Measurements from ENCODE around the gene CDK5. TPM values are rescaled to one million over a fixed set of nuclear protein-coding genes. Genes with fewer than 3 reads are reported as not detected.

CDK5 gene
- 10 to 100 TPM; 12.5 to 16.7 TPM for total RNA-seq

DNA sequence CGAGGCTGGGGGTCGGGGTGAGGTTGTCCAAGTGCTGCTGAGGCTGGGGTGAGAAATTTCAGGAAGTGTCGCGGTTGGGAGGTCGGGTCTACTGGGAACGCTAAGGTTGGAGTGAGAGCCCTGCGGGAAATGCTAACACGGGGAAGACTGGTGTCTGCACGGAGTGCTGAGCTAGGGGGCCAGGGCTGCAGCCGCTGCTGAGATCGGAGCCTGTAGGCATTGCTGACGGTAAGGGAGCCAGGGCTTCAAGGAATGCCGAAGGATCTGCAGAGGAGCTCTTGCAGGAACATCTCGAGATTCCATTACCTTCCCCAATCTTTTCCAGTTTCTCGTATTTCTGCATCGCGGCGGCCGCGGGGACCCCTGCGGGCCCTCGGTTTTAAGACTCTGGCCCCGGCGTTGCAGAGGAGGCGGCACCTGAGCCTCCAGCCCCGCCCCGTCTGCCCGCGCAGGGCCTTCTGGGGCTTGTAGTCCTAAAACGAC, at the start of gene CDK5:
TSS of gene CDK5 (minus strand) at position 392 of the 483 bp plus-strand sequence. CDS start at position 343, 49 bp downstream.
- peaks cover under 1% of the 10 kb centered on the region for H3K36me3 Mint-ChIP-seq (ENCODE audit: low read depth)
- no peak for DNase-seq

DNA sequence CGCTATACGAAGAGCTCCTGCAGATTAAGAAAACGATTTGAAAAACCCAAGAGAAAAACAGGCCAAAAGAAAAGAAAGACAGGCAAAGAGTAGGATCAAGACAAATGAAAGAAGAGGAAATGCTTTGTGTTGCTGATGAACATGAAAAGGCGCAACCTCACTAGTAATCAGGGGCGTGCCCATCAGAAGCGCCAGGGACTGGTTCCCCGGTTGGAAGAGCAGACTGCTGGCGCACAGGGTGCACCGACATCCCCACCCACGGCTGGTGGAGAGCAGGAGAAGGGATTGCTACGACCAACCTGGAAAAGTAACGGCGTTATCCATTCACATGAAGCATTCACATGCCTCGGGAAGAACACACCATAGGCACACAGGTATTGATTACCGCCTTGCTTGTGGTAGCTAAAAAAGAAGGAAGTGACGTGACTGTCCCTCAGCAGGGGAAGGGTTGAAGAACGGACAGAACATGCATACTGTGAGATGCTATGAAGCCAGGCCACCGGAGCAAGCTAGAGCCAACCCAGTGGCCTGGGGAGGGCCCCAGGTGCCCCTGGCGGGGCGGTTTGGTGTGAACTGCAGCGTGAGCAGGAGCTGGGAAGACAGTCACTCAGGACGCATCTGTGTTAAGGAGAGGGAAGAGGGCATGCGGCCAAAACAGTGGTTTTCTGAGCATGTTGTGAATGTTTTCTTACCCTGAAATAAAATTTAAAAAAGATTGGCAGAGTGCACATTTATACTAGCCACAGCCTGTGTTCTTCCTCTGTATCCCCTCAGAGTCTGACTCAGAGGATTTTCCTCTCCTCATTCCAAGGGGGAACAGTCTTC, 46.9 kb upstream of the CDK5 start:
- CTCF ChIA-PET = interaction anchor here (0.7 to 1.2 kb wide), 2 partner anchors 12 to 247 kb away, joined by 3 read pairs; no protein-coding TSS in a partner anchor
- no peaks in the 10 kb centered on the region for H3K4me1 Mint-ChIP-seq
- H3K27ac Mint-ChIP-seq = no peak overlapping the region
- POLR2A ChIA-PET = interaction anchor here (0.6 kb wide), 1 partner anchor 775 kb away, joined by 4 read pairs; no protein-coding TSS in a partner anchor
- intact Hi-C loops (cut with DNase I, micrococcal nuclease) = no loop called here
- DNase-seq = no peak
- H3K36me3 Mint-ChIP-seq (ENCODE audit: low read depth) = peaks cover 2% of the 10 kb centered on the region
- no peak overlapping the region for H3K4me3 Mint-ChIP-seq
- ATAC-seq = no peak
- H3K9me3 Mint-ChIP-seq (ENCODE audit: low read depth) = no peaks in the 10 kb centered on the region
- H3K27me3 Mint-ChIP-seq = no peaks in the 10 kb centered on the region

More for the DNA sequence above, at the start of gene CDK5:
- Mint-ChIP-seq H3K4me1 (peaks cover 31% of the 10 kb centered on the region), H3K27me3 (no peaks in the 10 kb centered on the region), H3K27ac (peak within 1 kb of the TSS; percentile 94), H3K9me3 (ENCODE audit: low read depth) (no peaks in the 10 kb centered on the region), H3K4me3 (peak within 1 kb of the TSS; percentile 81)
- CTCF ChIA-PET = no interaction called here
- POLR2A ChIA-PET = no interaction called here
- peak; percentile 3 for ATAC-seq
- intact Hi-C loops (cut with DNase I, micrococcal nuclease) = loop anchor here (5.0 kb wide), 3 partner anchors 45 to 1930 kb away; partner anchors contain the start of genes ZNF425 (in 1 of the 2) and ZNF775 (in 1 of the 2)

DNA sequence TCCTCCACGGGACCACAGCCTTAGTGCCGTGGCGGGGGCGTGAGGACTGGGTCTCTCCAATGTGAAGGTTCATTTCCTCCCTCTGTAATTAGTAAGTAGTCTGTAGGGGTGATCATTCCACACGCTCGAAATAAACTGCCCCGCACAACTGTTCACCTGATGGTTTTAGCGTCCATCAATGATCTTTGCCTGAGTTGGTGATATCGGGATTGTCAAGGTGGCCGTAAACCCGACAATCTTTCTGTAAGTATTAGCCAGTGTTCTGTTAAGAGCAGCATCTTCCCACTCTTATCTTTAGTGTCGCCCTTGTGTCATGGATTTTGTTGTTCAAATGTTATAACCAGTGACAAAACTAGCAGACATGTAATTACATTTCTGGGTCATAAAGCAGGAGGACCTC, 46.3 kb upstream of the CDK5 start:
- ATAC-seq = no peak
- DNase-seq = no peak
- Mint-ChIP-seq H3K4me3 (no peak overlapping the region), H3K4me1 (no peaks in the 10 kb centered on the region), H3K27ac (no peak overlapping the region), H3K36me3 (ENCODE audit: low read depth) (peaks cover 2% of the 10 kb centered on the region), H3K27me3 (no peaks in the 10 kb centered on the region), H3K9me3 (ENCODE audit: low read depth) (no peaks in the 10 kb centered on the region)
- ChIA-PET POLR2A (interaction anchor here (0.5 kb wide), 1 partner anchor 8 kb away, joined by 3 read pairs; no protein-coding TSS in a partner anchor), CTCF (interaction anchor here (0.7 kb wide), 1 partner anchor 139 kb away, joined by 5 read pairs; no protein-coding TSS in a partner anchor)
- intact Hi-C loops (cut with DNase I, micrococcal nuclease) = no loop called here

DNA sequence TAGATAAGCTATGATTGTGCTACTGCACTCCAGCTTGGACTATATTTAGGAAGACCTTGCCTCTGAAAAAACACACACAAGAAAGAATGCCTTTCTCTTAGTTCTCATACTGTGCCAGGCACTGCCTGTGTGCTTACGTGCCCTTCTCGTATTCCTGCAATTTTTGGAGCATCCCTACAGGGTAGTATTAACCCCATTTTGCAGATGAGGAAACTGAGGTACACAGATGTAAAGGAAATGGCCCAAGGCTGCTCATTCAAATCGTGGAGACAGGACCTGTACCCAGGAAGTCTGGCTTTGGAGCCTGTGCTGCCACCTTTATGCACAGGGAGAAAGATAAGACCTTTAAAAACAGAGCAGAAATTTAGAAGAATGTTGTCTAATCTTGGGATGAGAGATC, 45.3 kb upstream of the CDK5 start:
- ChIA-PET POLR2A (no interaction called here), CTCF (interaction anchor here (0.6 to 1.9 kb wide), 4 partner anchors 9 to 139 kb away, joined by 3 to 9 read pairs (median 4); partner anchors contain the start of gene FASTK)
- H3K27ac Mint-ChIP-seq = no peak overlapping the region
- intact Hi-C loops (cut with DNase I, micrococcal nuclease) = no loop called here
- DNase-seq = no peak
- H3K27me3 Mint-ChIP-seq = no peaks in the 10 kb centered on the region
- H3K9me3 Mint-ChIP-seq (ENCODE audit: low read depth) = no peaks in the 10 kb centered on the region
- H3K4me1 Mint-ChIP-seq = no peaks in the 10 kb centered on the region
- H3K4me3 Mint-ChIP-seq = no peak overlapping the region
- ATAC-seq = no peak
- H3K36me3 Mint-ChIP-seq (ENCODE audit: low read depth) = peaks cover 2% of the 10 kb centered on the region

DNA sequence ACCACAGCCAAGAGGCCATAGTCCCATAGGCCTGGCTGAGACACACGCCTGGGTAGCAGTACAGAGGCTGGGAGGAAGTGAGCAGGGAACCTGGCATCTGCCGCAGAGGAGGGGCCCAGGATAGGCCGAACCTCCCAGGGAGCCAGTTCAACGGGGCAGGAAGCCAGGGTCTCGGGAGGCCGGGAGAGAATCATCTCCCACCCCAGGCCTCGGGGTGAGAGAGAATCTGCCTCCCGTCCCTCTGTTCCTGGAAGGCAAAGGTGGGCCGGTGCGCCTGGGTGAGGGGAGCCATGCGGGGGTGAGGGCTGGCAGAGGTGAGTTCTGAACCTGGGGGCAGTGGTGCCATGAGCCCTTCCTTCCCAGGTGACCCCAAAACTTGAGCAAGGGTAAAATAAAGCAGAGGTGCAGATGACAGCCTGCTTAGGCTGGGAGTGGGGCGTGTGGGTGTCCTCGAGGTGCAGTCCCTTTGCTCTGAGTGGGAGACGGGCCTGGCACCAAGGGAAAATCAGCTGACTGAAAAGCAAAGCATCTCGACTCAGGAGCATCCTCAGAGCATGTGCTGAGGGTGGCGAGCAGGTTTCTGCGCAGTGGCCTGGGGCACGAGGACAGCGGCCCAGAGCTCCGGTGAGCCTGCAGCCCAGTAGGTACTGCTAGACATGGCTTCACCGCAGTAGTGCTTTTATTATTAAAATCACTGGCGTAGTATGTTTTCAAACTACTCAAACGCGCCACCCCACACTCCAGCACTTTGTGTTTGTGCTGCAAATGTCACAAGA, 44.1 kb upstream of the CDK5 start:
- Mint-ChIP-seq H3K9me3 (ENCODE audit: low read depth) (no peaks in the 10 kb centered on the region), H3K4me1 (no peaks in the 10 kb centered on the region), H3K36me3 (ENCODE audit: low read depth) (peaks cover 2% of the 10 kb centered on the region), H3K27ac (no peak overlapping the region), H3K4me3 (no peak overlapping the region), H3K27me3 (no peaks in the 10 kb centered on the region)
- ChIA-PET CTCF (interaction anchor here (0.9 to 1.9 kb wide), 3 partner anchors 10 to 43 kb away, joined by 3 to 9 read pairs (median 4); no protein-coding TSS in a partner anchor), POLR2A (interaction anchor here (0.6 kb wide), 1 partner anchor 9 kb away, joined by 3 read pairs; no protein-coding TSS in a partner anchor)
- no peak for DNase-seq
- intact Hi-C loops (cut with DNase I, micrococcal nuclease) = no loop called here
- ATAC-seq = no peak

DNA sequence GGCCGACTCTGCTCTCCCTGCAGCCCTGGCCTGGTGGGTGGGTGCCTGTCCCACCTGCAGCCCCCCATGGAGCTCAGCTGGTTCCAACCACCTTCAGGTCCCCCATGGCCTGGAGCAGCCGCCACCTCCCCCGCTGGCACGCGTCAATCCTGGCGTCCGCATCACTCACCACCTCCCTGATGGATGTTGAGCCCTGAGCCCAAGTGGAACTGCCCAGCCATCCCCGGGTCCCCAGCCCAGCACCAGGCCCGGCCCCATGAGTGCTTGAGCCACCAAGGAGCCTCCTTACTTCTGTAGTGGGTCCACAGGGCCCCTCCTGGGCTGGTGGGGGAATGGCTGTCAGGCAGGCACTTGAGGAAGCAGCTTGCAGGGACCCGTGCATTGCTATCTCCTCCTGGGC, 43.2 kb upstream of the CDK5 start:
- ATAC-seq = no peak
- ChIA-PET CTCF (interaction anchor here (0.9 to 1.8 kb wide), 3 partner anchors 16 to 44 kb away, joined by 3 to 6 read pairs (median 4); no protein-coding TSS in a partner anchor), POLR2A (interaction anchor here (0.6 kb wide), 1 partner anchor 10 kb away, joined by 3 read pairs; no protein-coding TSS in a partner anchor)
- no peak overlapping the region for H3K4me3 Mint-ChIP-seq
- intact Hi-C loops (cut with DNase I, micrococcal nuclease) = no loop called here
- H3K36me3 Mint-ChIP-seq (ENCODE audit: low read depth) = peaks cover 2% of the 10 kb centered on the region
- no peak for DNase-seq
- H3K27me3 Mint-ChIP-seq = no peaks in the 10 kb centered on the region
- no peak overlapping the region for H3K27ac Mint-ChIP-seq
- H3K9me3 Mint-ChIP-seq (ENCODE audit: low read depth) = no peaks in the 10 kb centered on the region
- H3K4me1 Mint-ChIP-seq = peaks cover 3% of the 10 kb centered on the region

DNA sequence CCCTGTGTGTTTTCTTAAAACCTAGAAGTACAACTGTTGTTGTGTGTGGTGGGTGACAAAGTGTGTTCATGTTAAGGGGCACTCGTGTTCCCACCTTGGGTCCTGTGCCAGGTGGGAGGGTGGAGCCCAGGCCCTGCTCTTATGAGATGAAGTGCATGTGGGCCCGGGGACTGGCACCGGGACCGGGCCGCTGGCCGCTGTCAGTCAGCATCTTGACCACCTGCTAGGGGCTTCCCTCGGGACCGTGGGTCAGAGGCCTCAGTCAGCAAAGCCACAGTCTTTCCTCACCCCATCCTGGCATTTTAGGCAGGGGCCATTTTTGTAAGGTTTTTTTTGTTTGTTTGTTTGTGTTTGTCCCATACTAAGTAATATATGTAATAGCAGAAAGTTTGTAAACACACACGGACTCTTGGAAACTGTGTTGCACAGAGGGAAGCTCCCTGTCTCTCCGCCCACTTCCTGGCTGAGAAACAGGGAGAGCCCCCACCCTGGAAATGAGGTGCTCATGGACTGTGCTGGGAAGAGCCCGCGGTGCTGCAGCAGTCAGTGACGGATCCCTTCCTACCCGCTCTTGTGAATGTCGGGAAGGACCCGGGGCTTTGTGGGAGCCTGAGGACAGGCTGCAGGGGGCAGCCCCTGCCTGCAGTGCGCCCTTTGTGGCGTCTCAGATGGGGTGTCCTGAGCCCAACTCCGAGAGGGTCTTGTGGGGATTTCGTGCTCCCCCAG, 42.0 kb upstream of the CDK5 start:
- Mint-ChIP-seq H3K27ac (no peak overlapping the region), H3K36me3 (ENCODE audit: low read depth) (peaks cover 2% of the 10 kb centered on the region), H3K9me3 (ENCODE audit: low read depth) (no peaks in the 10 kb centered on the region), H3K4me1 (peaks cover 9% of the 10 kb centered on the region), H3K4me3 (no peak overlapping the region), H3K27me3 (no peaks in the 10 kb centered on the region)
- ChIA-PET POLR2A (no interaction called here), CTCF (interaction anchor here (1.8 kb wide), 1 partner anchor 24 kb away, joined by 6 read pairs; no protein-coding TSS in a partner anchor)
- intact Hi-C loops (cut with DNase I, micrococcal nuclease) = loop anchor here in 1 of 2 experiments (5.0 kb wide), 1 partner anchor 322 kb away; no protein-coding TSS in a partner anchor
- ATAC-seq = no peak
- no peak for DNase-seq

DNA sequence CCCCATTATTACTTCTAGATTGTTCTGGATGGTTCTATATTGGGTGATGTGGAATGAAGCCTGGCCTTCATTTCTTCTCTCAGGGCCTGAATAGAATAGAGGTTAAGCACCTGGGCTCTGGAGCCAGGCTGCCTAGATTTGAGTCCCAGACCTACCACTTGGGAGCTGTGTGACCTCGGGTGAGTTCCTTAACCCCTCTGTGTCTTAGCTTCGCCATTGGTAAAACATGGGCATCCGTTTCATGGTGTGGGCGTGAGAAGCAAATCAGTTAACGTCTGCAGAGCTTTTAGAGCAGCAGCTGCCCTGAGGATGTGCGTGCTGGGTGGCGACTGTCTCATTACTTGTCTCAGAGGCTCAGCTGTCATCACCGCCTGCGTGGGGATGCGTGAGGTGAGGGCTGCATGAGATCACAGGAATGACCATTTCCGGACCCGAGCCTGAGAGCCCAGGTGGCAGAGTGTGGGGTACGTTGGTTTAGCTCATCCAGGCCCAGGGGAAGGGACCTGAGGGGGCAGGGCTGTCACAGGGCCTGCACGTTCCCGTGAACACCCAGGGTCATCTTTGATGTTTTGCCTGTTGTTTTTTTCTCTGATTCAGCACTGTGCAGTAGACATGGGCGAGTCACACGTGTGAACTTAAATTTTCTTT, 38.3 kb upstream of the CDK5 start:
- H3K27me3 Mint-ChIP-seq = no peaks in the 10 kb centered on the region
- H3K9me3 Mint-ChIP-seq (ENCODE audit: low read depth) = no peaks in the 10 kb centered on the region
- ATAC-seq = peak; percentile 49
- no peak overlapping the region for H3K4me3 Mint-ChIP-seq
- peaks cover 9% of the 10 kb centered on the region for H3K4me1 Mint-ChIP-seq
- no peak overlapping the region for H3K27ac Mint-ChIP-seq
- no peak for DNase-seq
- ChIA-PET POLR2A (no interaction called here), CTCF (interaction anchor here (0.7 to 1.2 kb wide), 5 partner anchors 8 to 1835 kb away, joined by 3 to 4 read pairs (median 3); no protein-coding TSS in a partner anchor)
- intact Hi-C loops (cut with DNase I, micrococcal nuclease) = loop anchor here (2.0 to 5.0 kb wide), 2 partner anchors 15 to 319 kb away; no protein-coding TSS in a partner anchor
- H3K36me3 Mint-ChIP-seq (ENCODE audit: low read depth) = no peaks in the 10 kb centered on the region

DNA sequence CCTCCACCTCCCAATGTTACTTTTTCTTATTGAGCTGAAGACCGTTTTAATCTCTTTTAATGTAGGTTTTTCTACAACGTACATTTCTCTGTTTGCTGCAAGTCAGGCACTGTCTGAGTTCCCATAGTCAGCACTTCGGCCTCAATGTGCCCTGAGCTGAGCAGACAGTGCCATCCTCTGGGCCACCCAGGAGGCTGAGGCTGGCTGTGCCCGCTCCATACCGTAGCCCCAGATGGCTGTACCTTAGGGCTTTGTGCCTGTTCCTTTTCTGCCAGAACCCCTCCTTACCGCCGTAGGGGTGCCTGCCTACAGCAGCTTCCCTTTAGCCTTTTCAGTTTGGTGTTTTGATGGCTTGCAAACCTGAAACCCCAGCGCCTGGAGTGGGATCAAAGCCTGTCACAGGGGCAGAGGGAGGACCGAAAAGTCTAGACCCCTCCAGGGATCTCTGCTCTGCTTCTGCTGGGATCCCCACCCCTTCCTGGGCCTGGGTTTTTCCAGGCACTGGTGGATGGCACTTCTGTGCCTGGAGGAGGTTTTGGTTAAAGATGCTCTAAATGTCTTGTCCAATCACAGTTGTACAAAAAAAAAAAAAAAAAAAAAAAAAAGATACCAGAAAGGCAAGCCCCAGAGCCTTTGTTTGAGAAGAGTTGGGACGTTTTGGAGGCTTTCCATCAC, 37.6 kb upstream of the CDK5 start:
- no peak for DNase-seq
- ATAC-seq = peak; percentile 39
- peaks cover 9% of the 10 kb centered on the region for H3K4me1 Mint-ChIP-seq
- no peak overlapping the region for H3K4me3 Mint-ChIP-seq
- intact Hi-C loops (cut with DNase I, micrococcal nuclease) = loop anchor here (2.0 to 5.0 kb wide), 2 partner anchors 16 to 318 kb away; no protein-coding TSS in a partner anchor
- POLR2A ChIA-PET = no interaction called here
- no peaks in the 10 kb centered on the region for H3K36me3 Mint-ChIP-seq (ENCODE audit: low read depth)
- CTCF ChIA-PET = interaction anchor here (0.6 to 1.3 kb wide), 5 partner anchors 17 to 197 kb away, joined by 3 to 4 read pairs (median 3); no protein-coding TSS in a partner anchor
- no peak overlapping the region for H3K27ac Mint-ChIP-seq
- no peaks in the 10 kb centered on the region for H3K9me3 Mint-ChIP-seq (ENCODE audit: low read depth)
- H3K27me3 Mint-ChIP-seq = no peaks in the 10 kb centered on the region

DNA sequence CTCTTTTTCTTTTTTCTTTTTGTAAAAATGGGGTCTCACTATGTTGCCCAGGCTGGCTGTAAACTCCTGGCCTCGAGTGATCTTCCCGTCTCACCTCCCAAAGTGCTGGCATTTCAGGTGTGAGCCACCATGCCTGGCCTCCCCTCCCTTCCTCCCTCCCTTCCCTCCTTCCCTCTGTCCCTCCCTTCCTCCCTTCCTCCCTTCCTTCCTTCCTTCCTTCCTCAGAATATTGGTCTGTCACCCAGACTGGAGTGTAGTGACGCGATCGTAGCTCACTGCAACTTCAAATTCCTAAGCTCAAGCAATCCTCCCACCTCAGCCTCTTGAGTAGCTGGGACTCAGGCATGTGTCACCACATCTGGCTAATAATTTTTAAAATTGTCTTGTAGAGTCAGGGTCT, 37.0 kb upstream of the CDK5 start:
- Mint-ChIP-seq H3K4me3 (no peak overlapping the region), H3K36me3 (ENCODE audit: low read depth) (no peaks in the 10 kb centered on the region), H3K4me1 (peaks cover 9% of the 10 kb centered on the region), H3K27ac (no peak overlapping the region), H3K27me3 (no peaks in the 10 kb centered on the region), H3K9me3 (ENCODE audit: low read depth) (no peaks in the 10 kb centered on the region)
- intact Hi-C loops (cut with DNase I, micrococcal nuclease) = loop anchor here (2.0 to 5.0 kb wide), 2 partner anchors 16 to 317 kb away; no protein-coding TSS in a partner anchor
- ATAC-seq (no peak), DNase-seq (no peak)
- ChIA-PET CTCF (interaction anchor here (0.6 to 1.9 kb wide), 6 partner anchors 12 to 196 kb away, joined by 3 to 6 read pairs (median 4); partner anchors contain the start of gene TMUB1), POLR2A (no interaction called here)
